HG03432 (cell line): ENCODE data around the gene CACNA1I.

Experiments
- ATAC-seq: cut with Tn5 transposase; IDR thresholded peaks from one replicate; pipeline ENCODE4 v1.9.1; 2021; ENCODE audit warnings: mild to moderate bottlenecking, moderate library complexity; ENCODE audit not compliant: unreplicated experiment

Gene CACNA1I

GRCh38 chr22:39713799-39714290 lies 143.3 kb downstream of the CACNA1I start:
- no peak for ATAC-seq

GRCh38 chr22:39714321-39714720 lies 143.8 kb downstream of the CACNA1I start:
- ATAC-seq: no peak

- no peak for ATAC-seq
These were observed 145.4 kb downstream of the CACNA1I start for GRCh38 chr22:39715778-39716495.

GRCh38 chr22:39716534-39716933 lies 146.0 kb downstream of the CACNA1I start:
- no peak for ATAC-seq

- ATAC-seq: no peak
These were observed 146.5 kb downstream of the CACNA1I start for GRCh38 chr22:39717099-39717498.

GRCh38 chr22:39718206-39718605 lies 147.7 kb downstream of the CACNA1I start:
- no peak for ATAC-seq

GRCh38 chr22:39718921-39719475 lies 148.4 kb downstream of the CACNA1I start:
- no peak for ATAC-seq

GRCh38 chr22:39719559-39720450 lies 149.3 kb downstream of the CACNA1I start:
- no peak for ATAC-seq

GRCh38 chr22:39721206-39722031 lies 150.9 kb downstream of the CACNA1I start:
- no peak for ATAC-seq

- ATAC-seq: no peak
These were observed 151.4 kb downstream of the CACNA1I start for GRCh38 chr22:39722032-39722325.

GRCh38 chr22:39722501-39722900 lies 151.9 kb downstream of the CACNA1I start:
- ATAC-seq: no peak

- no peak for ATAC-seq
These were observed 152.9 kb downstream of the CACNA1I start for GRCh38 chr22:39723463-39723862.

GRCh38 chr22:39723899-39724351 lies 153.4 kb downstream of the CACNA1I start:
- ATAC-seq: no peak

- ATAC-seq: no peak
These were observed 153.8 kb downstream of the CACNA1I start for GRCh38 chr22:39724390-39724789.

GRCh38 chr22:39724857-39725256 lies 154.3 kb downstream of the CACNA1I start:
- no peak for ATAC-seq

GRCh38 chr22:39725351-39726035 lies 154.9 kb downstream of the CACNA1I start:
- ATAC-seq: no peak

GRCh38 chr22:39727541-39727940 lies 157.0 kb downstream of the CACNA1I start:
- no peak for ATAC-seq

GRCh38 chr22:39728236-39728860 lies 157.8 kb downstream of the CACNA1I start:
- ATAC-seq: no peak

GRCh38 chr22:39729141-39729934 lies 158.8 kb downstream of the CACNA1I start:
- no peak for ATAC-seq
